Measurements from ENCODE around the gene TNS1. TPM values are rescaled to one million over a fixed set of nuclear protein-coding genes. Genes with fewer than 3 reads are reported as not detected.
"Not testable (repeated sequence)": the region's sequence is repeated elsewhere in the genome, so short reads cannot be mapped to it uniquely, and the experiment has no call there.

TNS1 gene
- total RNA-seq, 2 experiments from 2014 or later, result 11.0 to 13.5 TPM

- Mint-ChIP-seq H3K27ac (peak overlapping the region; percentile 59), H3K9me3 (no peaks in the 10 kb centered on the region), H3K27me3 (no peaks in the 10 kb centered on the region), H3K4me1 (peaks cover 26% of the 10 kb centered on the region), H3K4me3 (peak overlapping the region; percentile 77), H3K36me3 (ENCODE audit: low read depth) (no peaks in the 10 kb centered on the region)
- CTCF ChIA-PET, result interaction anchor here (0.6 to 4.0 kb wide), 17 partner anchors 9 to 252 kb away, joined by 3 to 13 read pairs (median 4); no protein-coding TSS in a partner anchor
- POLR2A ChIA-PET, result no interaction called here
- DNase-seq, result peak; percentile 75
These were observed 213.6 kb downstream of the TNS1 start for GRCh38 chr2:217789003-217789735.

DNA sequence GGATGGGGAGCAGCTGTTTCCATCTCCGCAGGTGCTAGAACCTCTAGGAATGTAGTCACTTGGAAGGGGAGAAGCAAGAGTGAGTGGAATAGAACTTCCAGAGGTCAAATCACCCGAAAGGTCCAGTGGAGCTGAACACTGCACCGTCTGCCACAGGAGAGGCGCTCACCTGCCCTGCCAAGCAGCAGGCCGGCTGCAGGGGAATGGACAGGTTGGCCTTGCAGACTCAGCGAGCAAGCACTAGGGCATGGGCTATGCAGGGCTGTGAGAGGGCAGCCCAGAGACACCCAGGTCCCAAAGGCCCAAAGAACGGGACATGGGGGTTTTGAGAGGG is 214.2 kb downstream of the TNS1 start:
- no peak overlapping the region for H3K27ac Mint-ChIP-seq
- ChIA-PET CTCF (interaction anchor here (1.0 to 2.9 kb wide), 14 partner anchors 9 to 253 kb away, joined by 3 to 11 read pairs (median 5); no protein-coding TSS in a partner anchor), POLR2A (no interaction called here)
- H3K9me3 Mint-ChIP-seq, result no peaks in the 10 kb centered on the region
- H3K36me3 Mint-ChIP-seq (ENCODE audit: low read depth), result no peaks in the 10 kb centered on the region
- H3K27me3 Mint-ChIP-seq, result no peaks in the 10 kb centered on the region
- peaks cover 26% of the 10 kb centered on the region for H3K4me1 Mint-ChIP-seq
- DNase-seq, result no peak
- peak overlapping the region; percentile 37 for H3K4me3 Mint-ChIP-seq

DNA sequence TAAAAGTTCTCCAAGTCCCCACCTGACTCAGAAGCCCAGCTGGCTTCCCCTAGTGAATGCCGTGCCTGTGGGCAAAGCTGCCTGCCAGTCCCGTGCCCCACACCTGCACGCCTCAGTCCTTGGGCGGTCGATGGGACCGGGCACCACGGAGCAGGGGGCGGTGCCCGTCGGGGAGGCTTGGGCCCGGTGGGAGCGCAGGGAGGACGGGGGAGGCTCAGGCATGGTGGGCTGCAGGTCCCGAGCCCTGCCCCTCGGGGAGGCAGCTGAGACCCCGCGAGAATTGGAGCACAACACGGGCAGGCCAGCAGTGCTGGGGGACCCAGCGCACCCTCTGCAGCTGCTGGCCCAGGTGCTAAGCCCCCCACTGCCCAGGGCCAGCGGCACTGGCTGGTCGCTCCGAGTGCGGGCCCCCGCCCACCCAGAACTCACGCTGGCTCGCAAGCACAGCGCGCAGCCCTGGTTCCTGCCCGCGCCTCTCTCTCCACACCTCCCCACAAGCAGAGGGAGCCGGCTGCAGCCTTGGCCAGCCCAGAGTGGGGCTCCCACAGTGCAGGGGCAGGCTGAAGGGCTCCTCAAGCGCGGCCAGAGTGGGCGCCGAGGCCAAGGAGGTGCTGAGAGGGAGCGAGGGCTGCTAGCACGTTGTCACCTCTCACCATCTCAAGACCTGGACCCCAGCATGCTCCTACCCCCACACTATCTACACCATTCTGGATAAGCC is 215.5 kb downstream of the TNS1 start:
- POLR2A ChIA-PET, result interaction anchor here (0.6 kb wide), 1 partner anchor 197 kb away, joined by 3 read pairs; no protein-coding TSS in a partner anchor
- Mint-ChIP-seq H3K9me3 (peaks cover 7% of the 10 kb centered on the region), H3K36me3 (ENCODE audit: low read depth) (peaks cover 3% of the 10 kb centered on the region), H3K4me3 (no peak overlapping the region), H3K4me1 (peaks cover 25% of the 10 kb centered on the region), H3K27me3 (peaks cover 8% of the 10 kb centered on the region), H3K27ac (no peak overlapping the region)
- no peak for DNase-seq
- CTCF ChIA-PET, result interaction anchor here (0.8 to 3.3 kb wide), 4 partner anchors 99 to 246 kb away, joined by 3 to 17 read pairs (median 6); no protein-coding TSS in a partner anchor

DNA sequence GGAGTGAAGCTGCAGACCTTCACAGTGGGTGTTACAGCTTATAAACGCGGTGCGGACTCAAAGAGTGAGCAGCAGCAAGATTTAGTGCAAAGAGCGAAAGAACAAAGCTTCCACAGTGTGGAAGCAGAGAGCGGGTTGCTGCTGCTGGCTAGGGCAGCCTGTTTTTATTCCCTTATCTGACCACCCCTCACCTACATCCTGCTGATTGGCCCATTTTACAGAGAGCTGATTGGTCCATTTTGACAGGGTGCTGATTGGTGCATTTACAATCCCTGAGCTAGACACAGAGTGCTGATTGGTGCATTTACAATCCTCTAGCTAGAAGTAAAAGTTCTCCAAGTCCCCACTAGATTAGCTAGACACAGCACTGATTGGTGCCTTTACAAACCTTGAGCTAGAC is 216.2 kb downstream of the TNS1 start:
- not testable (repeated sequence) for H3K27ac Mint-ChIP-seq; DNase-seq; H3K27me3 Mint-ChIP-seq; H3K9me3 Mint-ChIP-seq; H3K36me3 Mint-ChIP-seq (ENCODE audit: low read depth); H3K4me3 Mint-ChIP-seq
- H3K4me1 Mint-ChIP-seq, result peaks cover 24% of the 10 kb centered on the region
- ChIA-PET POLR2A (interaction anchor here (0.6 kb wide), 1 partner anchor 198 kb away, joined by 3 read pairs; no protein-coding TSS in a partner anchor), CTCF (interaction anchor here (0.8 to 3.3 kb wide), 14 partner anchors 10 to 288 kb away, joined by 3 to 17 read pairs (median 5); no protein-coding TSS in a partner anchor)

DNA sequence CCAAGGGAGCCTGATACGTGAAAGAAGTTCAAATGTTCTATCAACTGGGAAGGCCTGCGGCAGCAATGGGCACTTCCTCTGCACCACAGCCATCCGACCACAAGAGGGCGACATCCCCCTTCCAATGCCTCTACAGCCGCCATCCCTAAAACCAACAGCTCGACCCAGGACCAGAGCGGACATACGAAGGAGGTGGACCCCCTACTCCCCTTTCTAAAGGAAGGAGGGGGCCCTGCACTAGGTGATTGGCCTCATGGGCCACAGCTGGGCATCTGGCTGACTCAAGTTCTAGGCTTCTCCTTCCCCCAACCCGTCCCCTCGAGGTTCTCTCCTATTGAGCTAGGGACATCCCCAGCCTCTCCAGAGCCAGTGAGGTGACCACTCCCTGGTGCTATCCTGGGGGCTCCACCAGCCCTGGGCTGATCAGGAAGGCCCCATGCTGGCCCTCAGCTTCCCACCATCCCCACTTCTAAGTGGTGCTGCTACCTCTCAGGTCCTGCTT is 217.2 kb downstream of the TNS1 start:
- Mint-ChIP-seq H3K4me1 (peaks cover 24% of the 10 kb centered on the region), H3K4me3 (no peak overlapping the region), H3K27me3 (peaks cover 8% of the 10 kb centered on the region), H3K36me3 (ENCODE audit: low read depth) (peaks cover 3% of the 10 kb centered on the region), H3K27ac (peak overlapping the region; percentile 4), H3K9me3 (peaks cover 7% of the 10 kb centered on the region)
- DNase-seq, result peak; percentile 76
- ChIA-PET CTCF (interaction anchor here (0.6 to 3.3 kb wide), 30 partner anchors 8 to 300 kb away, joined by 3 to 17 read pairs (median 4); partner anchors contain the start of gene RUFY4), POLR2A (interaction anchor here (0.6 kb wide), 1 partner anchor 208 kb away, joined by 3 read pairs; no protein-coding TSS in a partner anchor)

GRCh38 chr2:217784996-217785543 is 217.7 kb downstream of the TNS1 start:
- CTCF ChIA-PET, result interaction anchor here (0.7 to 3.3 kb wide), 26 partner anchors 9 to 301 kb away, joined by 3 to 17 read pairs (median 4); partner anchors contain the start of gene RUFY4
- POLR2A ChIA-PET, result no interaction called here
- Mint-ChIP-seq H3K27ac (peak overlapping the region; percentile 4), H3K4me3 (no peak overlapping the region), H3K27me3 (peaks cover 8% of the 10 kb centered on the region), H3K4me1 (peaks cover 20% of the 10 kb centered on the region), H3K36me3 (ENCODE audit: low read depth) (peaks cover 3% of the 10 kb centered on the region), H3K9me3 (peaks cover 7% of the 10 kb centered on the region)
- DNase-seq, result no peak

DNA sequence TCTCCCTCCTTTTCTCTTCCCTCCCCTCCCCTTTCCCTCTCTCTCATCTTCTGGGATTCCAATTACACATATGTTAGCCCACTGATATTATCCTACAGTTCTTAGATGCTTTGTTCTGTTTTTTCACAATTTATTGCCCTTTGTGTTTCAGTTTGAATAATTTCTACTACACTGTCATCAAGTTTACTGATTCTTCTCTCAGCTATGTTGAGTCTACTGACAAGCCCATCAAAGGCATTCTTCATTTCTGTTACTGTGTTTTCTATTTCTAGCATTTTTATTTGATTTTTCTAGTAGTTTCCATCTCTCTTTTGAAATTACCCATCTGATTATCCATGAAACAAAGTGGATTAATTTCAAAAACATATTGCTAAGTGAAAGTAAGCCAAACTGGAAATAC is 219.6 kb downstream of the TNS1 start:
- Mint-ChIP-seq H3K27me3 (peaks cover 10% of the 10 kb centered on the region), H3K4me3 (no peak overlapping the region), H3K9me3 (peaks cover 7% of the 10 kb centered on the region), H3K27ac (no peak overlapping the region), H3K4me1 (peaks cover 24% of the 10 kb centered on the region), H3K36me3 (ENCODE audit: low read depth) (peaks cover 3% of the 10 kb centered on the region)
- ChIA-PET POLR2A (no interaction called here), CTCF (no interaction called here)
- no peak for DNase-seq

- H3K27me3 Mint-ChIP-seq, result peaks cover 4% of the 10 kb centered on the region
- peaks cover 1% of the 10 kb centered on the region for H3K9me3 Mint-ChIP-seq
- peaks cover 21% of the 10 kb centered on the region for H3K4me1 Mint-ChIP-seq
- CTCF ChIA-PET, result interaction anchor here (0.8 to 1.0 kb wide), 2 partner anchors 8 to 19 kb away, joined by 3 to 4 read pairs; no protein-coding TSS in a partner anchor
- DNase-seq, result no peak
- H3K27ac Mint-ChIP-seq, result no peak overlapping the region
- H3K36me3 Mint-ChIP-seq (ENCODE audit: low read depth), result no peaks in the 10 kb centered on the region
- POLR2A ChIA-PET, result no interaction called here
- H3K4me3 Mint-ChIP-seq, result no peak overlapping the region
These were observed 224.9 kb downstream of the TNS1 start for GRCh38 chr2:217777906-217778305.

DNA sequence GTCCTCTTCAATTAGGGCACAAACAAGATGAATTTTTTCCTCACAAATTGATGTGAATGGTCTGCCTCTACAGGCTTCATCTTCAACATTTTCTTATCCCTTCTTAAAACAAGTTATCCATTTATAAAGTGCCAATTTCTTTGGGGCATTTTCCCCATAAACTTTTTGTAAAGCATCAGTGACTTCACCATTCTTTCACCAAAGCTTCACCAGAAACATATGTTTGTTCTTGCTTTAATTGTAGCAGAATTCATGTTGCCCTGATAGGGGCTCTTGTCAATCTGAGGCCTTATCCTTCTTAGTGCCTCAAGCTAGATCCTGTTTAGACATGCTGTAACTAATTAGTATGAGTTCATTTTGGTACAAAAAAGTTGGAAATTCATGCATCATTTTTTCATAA is 226.2 kb downstream of the TNS1 start:
- CTCF ChIA-PET, result interaction anchor here (1.0 kb wide), 1 partner anchor 9 kb away, joined by 4 read pairs; no protein-coding TSS in a partner anchor
- peaks cover 20% of the 10 kb centered on the region for H3K4me1 Mint-ChIP-seq
- no peak overlapping the region for H3K4me3 Mint-ChIP-seq
- no peak overlapping the region for H3K27ac Mint-ChIP-seq
- H3K36me3 Mint-ChIP-seq (ENCODE audit: low read depth), result no peaks in the 10 kb centered on the region
- POLR2A ChIA-PET, result no interaction called here
- peaks cover 3% of the 10 kb centered on the region for H3K27me3 Mint-ChIP-seq
- H3K9me3 Mint-ChIP-seq, result no peaks in the 10 kb centered on the region
- no peak for DNase-seq

DNA sequence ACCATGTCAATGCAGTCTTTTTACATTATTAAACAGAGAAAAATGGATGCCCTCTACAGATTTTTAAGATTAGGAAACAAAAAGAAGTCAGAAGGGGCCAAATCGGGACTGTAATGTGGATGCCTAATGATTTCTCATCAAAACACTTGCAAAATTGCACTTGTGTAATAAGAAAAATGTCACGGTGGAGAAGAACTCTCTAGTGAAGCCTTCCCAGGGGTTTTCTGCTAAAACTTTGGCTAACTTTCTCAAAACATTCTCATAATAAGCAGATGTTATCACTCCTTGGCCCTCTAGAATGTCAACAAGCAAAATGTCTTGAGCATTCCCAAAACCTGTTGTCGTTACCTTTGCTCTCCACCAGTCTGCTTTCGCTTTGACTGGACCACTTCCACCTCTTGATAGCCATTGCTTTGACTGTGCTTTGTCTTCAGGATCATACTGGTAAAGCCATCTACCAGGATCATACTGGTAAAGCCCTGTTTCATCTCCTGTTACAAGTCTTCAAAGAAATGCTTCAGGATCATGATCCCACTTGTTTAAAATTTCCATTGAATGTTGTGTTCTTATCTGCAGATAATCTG is 226.8 kb downstream of the TNS1 start:
- POLR2A ChIA-PET, result no interaction called here
- no peaks in the 10 kb centered on the region for H3K36me3 Mint-ChIP-seq (ENCODE audit: low read depth)
- no peak for DNase-seq
- peaks cover 15% of the 10 kb centered on the region for H3K4me1 Mint-ChIP-seq
- H3K27me3 Mint-ChIP-seq, result peaks cover 3% of the 10 kb centered on the region
- H3K27ac Mint-ChIP-seq, result no peak overlapping the region
- H3K9me3 Mint-ChIP-seq, result no peaks in the 10 kb centered on the region
- no peak overlapping the region for H3K4me3 Mint-ChIP-seq
- CTCF ChIA-PET, result interaction anchor here (0.6 kb wide), 1 partner anchor 37 kb away, joined by 3 read pairs; no protein-coding TSS in a partner anchor

GRCh38 chr2:217774232-217774631 is 228.6 kb downstream of the TNS1 start:
- DNase-seq, result no peak
- Mint-ChIP-seq H3K36me3 (ENCODE audit: low read depth) (no peaks in the 10 kb centered on the region), H3K9me3 (no peaks in the 10 kb centered on the region), H3K27ac (no peak overlapping the region), H3K27me3 (peaks cover 10% of the 10 kb centered on the region), H3K4me1 (peaks cover 3% of the 10 kb centered on the region), H3K4me3 (no peak overlapping the region)
- ChIA-PET CTCF (interaction anchor here (3.4 kb wide), 1 partner anchor 12 kb away, joined by 8 read pairs; no protein-coding TSS in a partner anchor), POLR2A (no interaction called here)

DNA sequence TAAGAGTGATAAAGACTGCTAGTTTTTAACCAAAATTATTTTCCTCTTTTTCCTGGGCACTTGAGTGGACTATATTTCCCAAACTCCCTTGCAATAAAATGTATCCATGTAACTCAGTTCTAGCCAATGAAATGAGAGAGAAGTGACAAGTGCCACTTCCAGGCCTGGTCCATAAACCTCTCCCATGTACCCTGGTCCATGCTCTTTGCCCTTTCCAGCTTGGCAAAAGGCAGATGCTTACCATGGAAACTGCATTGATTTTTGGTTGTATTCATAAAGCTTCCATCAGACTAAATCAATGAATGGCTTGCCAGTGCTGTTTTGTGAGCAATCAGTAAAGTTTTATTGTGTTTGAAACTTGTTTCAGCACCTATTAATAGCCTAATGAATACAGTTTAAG is 229.3 kb downstream of the TNS1 start:
- ChIA-PET POLR2A (no interaction called here), CTCF (interaction anchor here (3.4 kb wide), 1 partner anchor 12 kb away, joined by 8 read pairs; no protein-coding TSS in a partner anchor)
- no peaks in the 10 kb centered on the region for H3K4me1 Mint-ChIP-seq
- no peak overlapping the region for H3K4me3 Mint-ChIP-seq
- peaks cover 12% of the 10 kb centered on the region for H3K27me3 Mint-ChIP-seq
- H3K27ac Mint-ChIP-seq, result no peak overlapping the region
- H3K9me3 Mint-ChIP-seq, result no peaks in the 10 kb centered on the region
- no peaks in the 10 kb centered on the region for H3K36me3 Mint-ChIP-seq (ENCODE audit: low read depth)
- DNase-seq, result no peak
